Endodermal cell (in vitro differentiated cells): Measurements from ENCODE around the gene HMBS. TPM values are rescaled to one million over a fixed set of nuclear protein-coding genes. Genes with fewer than 3 reads are reported as not detected.

Source experiments
- DNase-seq: peaks from one replicate; pipeline ENCODE4 v3.0.0-alpha.2; 2017
- H3K27ac ChIP-seq: 2 replicates; pipeline ENCODE4 v1.5.1; 2013; ENCODE audit warnings: mild to moderate bottlenecking, low read depth, low read length, moderate library complexity
- H3K27me3 ChIP-seq: 2 replicates; pipeline ENCODE4 v1.6.1; 2013; ENCODE audit warnings: mild to moderate bottlenecking, low read length, moderate library complexity; ENCODE audit not compliant: insufficient read depth, control insufficient read depth, poor library complexity, severe bottlenecking
- H3K36me3 ChIP-seq: 2 replicates; pipeline ENCODE4 v1.7.0; 2013; ENCODE audit warnings: mild to moderate bottlenecking, low read length, moderate library complexity; ENCODE audit not compliant: control insufficient read depth, insufficient read depth
- H3K4me1 ChIP-seq: one replicate; pipeline ENCODE4 v1.7.0; 2013; ENCODE audit warnings: low read length; ENCODE audit not compliant: control insufficient read depth, insufficient read depth
- H3K4me3 ChIP-seq: 2 replicates; pipeline ENCODE4 v1.5.1; 2013; ENCODE audit warnings: mild to moderate bottlenecking, low read length, moderate library complexity
- H3K9ac ChIP-seq: 2 replicates; pipeline ENCODE4 v1.6.1; 2013; ENCODE audit warnings: mild to moderate bottlenecking, low read length, moderate library complexity; ENCODE audit not compliant: poor library complexity, severe bottlenecking; ENCODE audit errors: extremely low read depth
- H3K9me3 ChIP-seq: 2 replicates; pipeline ENCODE4 v1.6.1; 2013; ENCODE audit warnings: mild to moderate bottlenecking, low read length, moderate library complexity; ENCODE audit not compliant: control insufficient read depth
- H3K27ac Mint-ChIP-seq: 2 replicates; pipeline ENCODE4 v1.8.0; 2020; ENCODE audit warnings: mixed read lengths
- H3K27me3 Mint-ChIP-seq: 2 replicates; pipeline ENCODE4 v1.8.0; 2021; ENCODE audit warnings: mild to moderate bottlenecking, mixed read lengths; ENCODE audit not compliant: insufficient read depth
- H3K36me3 Mint-ChIP-seq: 2 replicates; pipeline ENCODE4 v1.8.0; 2020; ENCODE audit warnings: low read depth, mixed read lengths
- H3K4me1 Mint-ChIP-seq: 2 replicates; pipeline ENCODE4 v1.8.0; 2020; ENCODE audit warnings: mixed read lengths
- H3K4me3 Mint-ChIP-seq: 2 replicates; pipeline ENCODE4 v1.8.0; 2020; ENCODE audit warnings: mild to moderate bottlenecking, moderate library complexity, mixed read lengths
- H3K9me3 Mint-ChIP-seq: 2 replicates; pipeline ENCODE4 v1.8.0; 2020; ENCODE audit warnings: mild to moderate bottlenecking, mixed read lengths
- WGBS, 2 experiments: methylation state at CpG; one replicate each; pipeline versions ENCODE4 v1.1.5 to v1.1.7; 2013; ENCODE audit warnings: missing lambda C conversion rate in 2 of 2, mixed read lengths in 1 of 2; ENCODE audit not compliant: insufficient coverage in 1 of 2, insufficient read length in 1 of 2; 5-methylcytosine and 5-hydroxymethylcytosine counted together
- total RNA-seq, 2 donors: library from RNA; stranded (reverse); fragmentation: NEBNext Ultra II Directional in 1 of 2; extraction: Animal tissue kit (Norgen Biotek cat#: 25700) in 1 of 2; gene quantifications; 2 replicates in 1 of 2; 3 replicates in 1 of 2; pipeline ENCODE4 v1.2.1, GENCODE V29; 2021
- TF ChIP-seq, protein P1 (sequence below): fragments of 200-600 bp; sonication (generic); conservative IDR thresholded peaks from 2 replicates; pipeline ENCODE4 v1.5.0; 2021; ENCODE audit warnings: antibody characterized with exemption, mild to moderate bottlenecking

The HMBS gene
- total RNA-seq, 2 donors from 2014 or later, result 45.9 to 54.8 TPM

- WGBS, 2 experiments, result 86% methylated on average over 2 to 5 of the region's 5 CpGs
- Mint-ChIP-seq H3K4me3 (no peak overlapping the region), H3K27ac (no peak overlapping the region)
Measured at GRCh38 chr11:119116601-119117000, 31.9 kb downstream of the HMBS start.

GRCh38 chr11:119117004-119117706 is 32.5 kb downstream of the HMBS start:
- no peaks in the 10 kb centered on the region for H3K4me1 ChIP-seq
- H3K9ac ChIP-seq, result no peak overlapping the region
- no peak overlapping the region for H3K27ac ChIP-seq
- H3K4me1 Mint-ChIP-seq, result peaks cover 12% of the 10 kb centered on the region
- H3K4me3 ChIP-seq, result no peak overlapping the region
- H3K27me3 ChIP-seq, result no peaks in the 10 kb centered on the region
- TF ChIP-seq, protein P1, sequence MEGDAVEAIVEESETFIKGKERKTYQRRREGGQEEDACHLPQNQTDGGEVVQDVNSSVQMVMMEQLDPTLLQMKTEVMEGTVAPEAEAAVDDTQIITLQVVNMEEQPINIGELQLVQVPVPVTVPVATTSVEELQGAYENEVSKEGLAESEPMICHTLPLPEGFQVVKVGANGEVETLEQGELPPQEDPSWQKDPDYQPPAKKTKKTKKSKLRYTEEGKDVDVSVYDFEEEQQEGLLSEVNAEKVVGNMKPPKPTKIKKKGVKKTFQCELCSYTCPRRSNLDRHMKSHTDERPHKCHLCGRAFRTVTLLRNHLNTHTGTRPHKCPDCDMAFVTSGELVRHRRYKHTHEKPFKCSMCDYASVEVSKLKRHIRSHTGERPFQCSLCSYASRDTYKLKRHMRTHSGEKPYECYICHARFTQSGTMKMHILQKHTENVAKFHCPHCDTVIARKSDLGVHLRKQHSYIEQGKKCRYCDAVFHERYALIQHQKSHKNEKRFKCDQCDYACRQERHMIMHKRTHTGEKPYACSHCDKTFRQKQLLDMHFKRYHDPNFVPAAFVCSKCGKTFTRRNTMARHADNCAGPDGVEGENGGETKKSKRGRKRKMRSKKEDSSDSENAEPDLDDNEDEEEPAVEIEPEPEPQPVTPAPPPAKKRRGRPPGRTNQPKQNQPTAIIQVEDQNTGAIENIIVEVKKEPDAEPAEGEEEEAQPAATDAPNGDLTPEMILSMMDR, result no peak
- no peaks in the 10 kb centered on the region for H3K9me3 Mint-ChIP-seq
- no peak overlapping the region for H3K27ac Mint-ChIP-seq
- no peaks in the 10 kb centered on the region for H3K9me3 ChIP-seq
- H3K4me3 Mint-ChIP-seq, result no peak overlapping the region
- peaks cover 7% of the 10 kb centered on the region for H3K36me3 Mint-ChIP-seq
- no peaks in the 10 kb centered on the region for H3K36me3 ChIP-seq
- WGBS, 2 experiments, result 87 to 90% methylated on average over 3 of the region's 3 CpGs
- no peak for DNase-seq
- H3K27me3 Mint-ChIP-seq, result no peaks in the 10 kb centered on the region

More at GRCh38 chr11:119116601-119117000, 31.9 kb downstream of the HMBS start:
- TF ChIP-seq, protein P1, result no peak
- no peaks in the 10 kb centered on the region for H3K9me3 ChIP-seq
- no peak overlapping the region for H3K4me3 ChIP-seq
- H3K9me3 Mint-ChIP-seq, result no peaks in the 10 kb centered on the region
- DNase-seq, result no peak
- no peaks in the 10 kb centered on the region for H3K4me1 ChIP-seq
- no peak overlapping the region for H3K9ac ChIP-seq
- H3K27me3 ChIP-seq, result no peaks in the 10 kb centered on the region
- no peaks in the 10 kb centered on the region for H3K27me3 Mint-ChIP-seq
- H3K27ac ChIP-seq, result no peak overlapping the region
- H3K36me3 Mint-ChIP-seq, result peaks cover 7% of the 10 kb centered on the region
- H3K4me1 Mint-ChIP-seq, result peaks cover 10% of the 10 kb centered on the region
- H3K36me3 ChIP-seq, result no peaks in the 10 kb centered on the region

DNA sequence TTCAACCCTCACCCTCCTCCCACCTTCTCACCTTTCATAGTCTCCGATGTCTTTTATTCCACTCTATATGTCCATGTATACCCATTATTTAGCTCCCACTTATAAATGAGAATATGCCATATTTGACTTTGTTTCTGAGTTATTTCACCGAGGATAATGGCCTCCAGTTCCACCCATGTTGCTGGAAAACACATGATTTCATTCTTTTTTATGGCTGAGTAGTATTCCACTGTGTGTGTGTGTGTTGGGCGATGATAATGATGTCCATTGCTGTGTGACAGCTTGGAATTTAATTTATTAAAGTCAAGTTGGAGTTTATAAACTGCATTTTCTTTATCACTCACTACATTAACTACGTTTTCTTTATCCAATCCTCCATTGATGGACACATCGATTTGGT is 33.5 kb downstream of the HMBS start:
- DNase-seq, result no peak
- Mint-ChIP-seq H3K27ac (no peak overlapping the region), H3K9me3 (no peaks in the 10 kb centered on the region), H3K27me3 (no peaks in the 10 kb centered on the region), H3K4me1 (peaks cover 18% of the 10 kb centered on the region), H3K36me3 (peaks cover 7% of the 10 kb centered on the region), H3K4me3 (no peak overlapping the region)
- H3K9me3 ChIP-seq, result no peaks in the 10 kb centered on the region
- no peak overlapping the region for H3K27ac ChIP-seq
- TF ChIP-seq, protein P1, result no peak
- H3K9ac ChIP-seq, result no peak overlapping the region
- H3K27me3 ChIP-seq, result no peaks in the 10 kb centered on the region
- no peak overlapping the region for H3K4me3 ChIP-seq
- no peaks in the 10 kb centered on the region for H3K36me3 ChIP-seq
- no peaks in the 10 kb centered on the region for H3K4me1 ChIP-seq
- 83 to 90% methylated on average over 2 to 3 of the region's 5 CpGs for WGBS, 2 experiments
